ENCODE measurements around the gene SMIM45.
"Not testable (repeated sequence)": the region's sequence is repeated elsewhere in the genome, so short reads cannot be mapped to it uniquely, and the experiment has no call there.

Gene SMIM45

GRCh38 chr22:41935509-41935908 is 16.4 kb upstream of the SMIM45 start:
- H3K27me3 ChIP-seq (replicated peaks) = no peaks in the 10 kb centered on the region
- no peak overlapping the region for H3K27ac ChIP-seq
- no peaks in the 10 kb centered on the region for H3K9me3 ChIP-seq (replicated peaks)
- H3K4me3 ChIP-seq = no peak overlapping the region
- DNase-seq (ENCODE audit: low read depth in 1 of 2, low spot score in 2 of 2) = no peak
- no peaks in the 10 kb centered on the region for H3K4me1 ChIP-seq (replicated peaks)
- peaks cover 73% of the 10 kb centered on the region for H3K36me3 ChIP-seq

GRCh38 chr22:41936894-41937169 is 15.1 kb upstream of the SMIM45 start:
- Histone ChIP-seq H3K27me3 (replicated peaks) (no peaks in the 10 kb centered on the region), H3K4me3 (no peak overlapping the region), H3K4me1 (replicated peaks) (no peaks in the 10 kb centered on the region), H3K36me3 (peaks cover 83% of the 10 kb centered on the region), H3K9me3 (replicated peaks) (no peaks in the 10 kb centered on the region), H3K27ac (no peak overlapping the region)
- no peak for DNase-seq (ENCODE audit: low read depth in 1 of 2, low spot score in 2 of 2)

DNA sequence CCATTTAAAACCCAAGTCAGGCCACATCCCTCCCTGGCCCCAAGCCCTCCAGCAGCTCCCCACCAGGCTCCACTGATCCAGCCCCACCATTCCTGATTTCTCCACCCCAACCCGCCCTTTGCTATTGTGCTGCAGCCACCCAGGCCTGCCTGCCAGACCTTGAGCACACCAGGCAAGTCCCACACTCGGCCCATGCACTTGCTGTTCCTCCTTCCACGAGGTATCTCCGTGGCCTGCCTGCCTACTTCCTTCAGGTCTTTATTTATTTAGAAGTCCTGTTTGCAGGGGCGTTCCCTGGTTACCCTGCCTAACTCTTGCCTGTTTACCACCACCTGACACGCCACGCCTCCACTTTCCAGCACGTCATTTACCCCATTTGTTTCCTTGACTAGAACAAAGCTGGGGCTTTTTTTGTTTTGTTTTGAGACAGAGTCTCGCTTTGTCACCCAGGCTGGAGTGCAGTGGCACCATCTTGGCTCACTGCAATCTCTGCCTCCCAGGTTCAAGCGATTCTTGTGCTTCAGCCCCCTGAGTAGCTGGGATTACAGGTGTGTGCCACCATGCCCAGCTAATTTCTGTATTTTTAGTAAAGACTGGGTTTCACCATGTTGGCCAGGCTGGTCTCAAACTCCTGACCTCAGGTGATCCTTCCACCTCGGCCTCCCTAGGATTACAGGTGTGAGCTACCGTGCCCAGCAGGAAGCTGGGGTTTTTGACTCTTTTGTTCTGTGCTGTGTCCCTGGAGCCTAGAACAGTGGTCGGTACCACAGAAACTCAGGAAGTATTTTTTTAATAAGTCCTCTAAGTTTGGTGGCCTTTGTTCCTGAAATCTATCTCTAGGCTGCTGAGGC is 11.7 kb upstream of the SMIM45 start:
- Histone ChIP-seq H3K27me3 (replicated peaks) (no peaks in the 10 kb centered on the region), H3K4me3 (no peak overlapping the region), H3K36me3 (peaks cover 88% of the 10 kb centered on the region), H3K4me1 (replicated peaks) (peaks cover 7% of the 10 kb centered on the region; the same call in 1 of the 2 replicates), H3K27ac (no peak overlapping the region), H3K9me3 (replicated peaks) (no peaks in the 10 kb centered on the region)
- no peak for DNase-seq (ENCODE audit: low read depth in 1 of 2, low spot score in 2 of 2)

GRCh38 chr22:41940832-41941765 is 10.9 kb upstream of the SMIM45 start:
- DNase-seq (ENCODE audit: low read depth in 1 of 2, low spot score in 2 of 2) = peak; percentile 61 to 75
- H3K27ac ChIP-seq = no peak overlapping the region

GRCh38 chr22:41943661-41944209 is 8.2 kb upstream of the SMIM45 start:
- no peaks in the 10 kb centered on the region for H3K27me3 ChIP-seq (replicated peaks)
- no peaks in the 10 kb centered on the region for H3K9me3 ChIP-seq (replicated peaks)
- peaks cover 24% of the 10 kb centered on the region for H3K4me1 ChIP-seq (replicated peaks)
- H3K27ac ChIP-seq = no peak overlapping the region
- DNase-seq (ENCODE audit: low read depth in 1 of 2, low spot score in 2 of 2) = no peak
- H3K4me3 ChIP-seq = no peak overlapping the region
- H3K36me3 ChIP-seq = peaks cover 72% of the 10 kb centered on the region

More at GRCh38 chr22:41940832-41941765, 10.9 kb upstream of the SMIM45 start:
- peaks cover 15% of the 10 kb centered on the region for H3K4me1 ChIP-seq (replicated peaks)
- H3K9me3 ChIP-seq (replicated peaks) = no peaks in the 10 kb centered on the region
- no peak overlapping the region for H3K4me3 ChIP-seq
- H3K36me3 ChIP-seq = peaks cover 93% of the 10 kb centered on the region
- no peaks in the 10 kb centered on the region for H3K27me3 ChIP-seq (replicated peaks)

DNA sequence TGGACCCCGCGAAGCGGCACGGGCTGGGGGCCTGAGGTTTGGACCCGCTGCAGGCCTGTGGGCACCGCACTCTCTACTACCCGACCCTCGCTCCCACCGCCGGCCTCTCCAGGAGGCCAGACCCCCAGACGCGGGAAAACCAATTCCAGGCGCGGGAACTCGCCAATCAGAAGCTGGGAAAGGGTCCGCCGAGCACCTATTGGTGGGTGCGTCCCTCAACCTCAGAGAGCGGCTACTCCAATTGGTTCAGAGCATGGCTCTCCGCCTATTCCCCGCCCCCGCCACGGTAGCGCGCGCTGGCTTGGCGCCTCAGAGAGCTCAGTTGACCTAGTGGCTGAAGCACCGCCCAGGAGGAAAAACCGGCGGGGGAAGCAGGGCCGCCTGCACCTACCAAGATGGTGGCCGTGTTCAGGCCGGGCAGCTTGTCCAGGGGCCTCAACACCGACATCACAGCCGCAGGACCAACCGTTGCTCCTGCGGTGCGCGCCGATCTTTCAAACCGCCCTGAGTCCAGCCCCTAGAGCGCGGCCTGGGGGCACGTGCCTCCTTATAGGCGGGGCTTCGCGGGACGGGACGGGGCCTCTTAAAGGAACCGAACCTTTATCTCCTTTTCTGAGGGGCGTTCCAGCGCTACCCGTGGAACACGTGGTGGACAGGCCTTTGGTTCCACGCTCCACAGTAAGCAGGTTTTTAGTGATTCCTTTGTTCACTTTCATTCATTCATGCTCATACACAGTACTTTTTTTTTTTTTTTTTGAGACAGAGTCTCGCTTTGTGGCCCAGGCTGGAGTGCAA is 5.1 kb upstream of the SMIM45 start, which contains the start of gene CENPM:
Gene CENPM, minus strand, starts transcription at position 524 of the 795 bp plus-strand sequence. Its CDS starts 76 bp downstream, at position 448.
- peaks cover 24% of the 10 kb centered on the region for H3K4me1 ChIP-seq (replicated peaks)
- peak within 1 kb of the TSS; percentile 87 for H3K27ac ChIP-seq
- H3K27me3 ChIP-seq (replicated peaks) = no peaks in the 10 kb centered on the region
- peak; percentile 97 to 98 for DNase-seq (ENCODE audit: low read depth in 1 of 2, low spot score in 2 of 2)
- H3K4me3 ChIP-seq = peak within 1 kb of the TSS; percentile 62
- H3K9me3 ChIP-seq (replicated peaks) = no peaks in the 10 kb centered on the region
- H3K36me3 ChIP-seq = peaks cover 43% of the 10 kb centered on the region

DNA sequence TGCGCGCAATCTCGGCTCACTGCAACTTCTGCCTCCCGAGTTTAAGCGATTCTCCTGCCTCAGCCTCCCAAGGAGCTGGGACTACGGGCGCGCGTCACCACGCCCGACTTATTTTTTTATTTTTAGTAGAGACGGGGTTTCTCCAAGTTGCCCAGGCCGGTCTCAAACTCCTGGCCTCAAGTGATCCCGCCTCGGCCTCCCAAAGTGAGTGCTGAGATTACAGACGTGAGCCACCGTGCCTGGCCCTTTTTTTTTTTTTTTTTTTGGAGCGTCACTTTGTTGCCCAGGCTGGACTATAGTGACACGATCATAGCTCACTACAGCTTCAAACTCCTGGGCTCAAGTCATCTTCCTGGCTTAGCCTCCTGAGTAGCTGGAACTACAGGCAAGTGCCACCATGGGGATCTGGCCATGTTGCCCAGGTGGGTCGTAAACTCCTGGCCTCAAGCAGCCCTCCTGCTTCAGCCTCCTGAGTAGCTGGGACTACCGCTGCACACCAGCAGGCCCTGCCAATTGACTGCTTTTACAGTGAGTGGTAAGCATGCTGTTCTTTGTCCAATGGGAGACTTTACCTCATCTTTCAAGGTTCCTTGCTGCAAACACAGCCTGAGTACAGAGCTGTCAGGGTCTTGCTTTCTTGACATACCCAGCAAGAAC is 4.4 kb upstream of the SMIM45 start:
- no peaks in the 10 kb centered on the region for H3K27me3 ChIP-seq (replicated peaks)
- peak overlapping the region; percentile 62 for H3K4me3 ChIP-seq
- H3K9me3 ChIP-seq (replicated peaks) = no peaks in the 10 kb centered on the region
- H3K27ac ChIP-seq = no peak overlapping the region
- peaks cover 38% of the 10 kb centered on the region for H3K36me3 ChIP-seq
- DNase-seq (ENCODE audit: low read depth in 1 of 2, low spot score in 2 of 2) = no peak
- H3K4me1 ChIP-seq (replicated peaks) = peaks cover 24% of the 10 kb centered on the region

DNA sequence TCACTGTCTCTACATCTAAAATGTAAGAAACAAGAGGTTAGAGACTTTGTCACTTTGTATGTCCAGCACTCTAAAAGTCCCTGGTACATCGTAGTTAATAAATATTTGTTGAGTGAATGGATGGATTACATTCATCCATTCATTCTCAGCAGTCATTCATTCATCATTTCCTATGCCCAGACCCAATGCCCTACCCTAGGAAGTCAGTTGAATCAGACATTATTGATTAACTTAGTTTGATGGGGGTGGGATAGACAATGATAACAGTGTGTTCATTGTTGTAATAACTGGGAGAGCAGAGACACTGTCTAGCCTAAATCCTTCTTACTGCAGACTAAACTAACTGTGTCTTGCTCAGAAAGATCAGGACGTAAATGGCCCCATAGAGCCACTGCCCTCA is 3.8 kb upstream of the SMIM45 start:
- DNase-seq (ENCODE audit: low read depth in 1 of 2, low spot score in 2 of 2) = no peak
- Histone ChIP-seq H3K4me3 (no peak overlapping the region), H3K4me1 (replicated peaks) (peaks cover 24% of the 10 kb centered on the region), H3K27me3 (replicated peaks) (no peaks in the 10 kb centered on the region), H3K9me3 (replicated peaks) (no peaks in the 10 kb centered on the region), H3K27ac (no peak overlapping the region), H3K36me3 (peaks cover 33% of the 10 kb centered on the region)

DNA sequence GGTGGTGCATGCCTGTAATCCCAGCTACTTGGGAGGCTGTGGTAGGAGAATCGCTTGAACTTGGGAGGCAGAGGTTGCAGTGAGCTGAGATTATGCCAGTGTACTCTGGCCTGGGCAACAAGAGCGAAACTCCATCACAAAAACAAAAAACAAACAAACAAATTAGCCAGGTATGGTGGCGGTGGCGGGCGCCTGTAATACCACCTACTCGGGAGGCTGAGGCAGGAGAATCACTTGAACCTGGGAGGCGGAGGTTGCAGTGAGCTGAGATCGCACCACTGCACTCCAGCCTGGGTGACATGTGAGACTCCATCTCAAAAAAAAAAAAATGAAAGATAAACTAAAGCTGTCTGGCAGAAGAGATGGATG is 3.0 kb upstream of the SMIM45 start:
- Histone ChIP-seq H3K4me1 (replicated peaks) (peaks cover 18% of the 10 kb centered on the region), H3K36me3 (peaks cover 25% of the 10 kb centered on the region)
- not testable (repeated sequence) for DNase-seq (ENCODE audit: low read depth in 1 of 2, low spot score in 2 of 2); H3K4me3 ChIP-seq; H3K27me3 ChIP-seq (replicated peaks); H3K27ac ChIP-seq; H3K9me3 ChIP-seq (replicated peaks)

GRCh38 chr22:41949297-41949965 is 2.5 kb upstream of the SMIM45 start:
- no peaks in the 10 kb centered on the region for H3K27me3 ChIP-seq (replicated peaks)
- no peak overlapping the region for H3K4me3 ChIP-seq
- H3K9me3 ChIP-seq (replicated peaks) = no peaks in the 10 kb centered on the region
- no peak for DNase-seq (ENCODE audit: low read depth in 1 of 2, low spot score in 2 of 2)
- no peak overlapping the region for H3K27ac ChIP-seq
- peaks cover 20% of the 10 kb centered on the region for H3K36me3 ChIP-seq
- H3K4me1 ChIP-seq (replicated peaks) = peaks cover 16% of the 10 kb centered on the region

DNA sequence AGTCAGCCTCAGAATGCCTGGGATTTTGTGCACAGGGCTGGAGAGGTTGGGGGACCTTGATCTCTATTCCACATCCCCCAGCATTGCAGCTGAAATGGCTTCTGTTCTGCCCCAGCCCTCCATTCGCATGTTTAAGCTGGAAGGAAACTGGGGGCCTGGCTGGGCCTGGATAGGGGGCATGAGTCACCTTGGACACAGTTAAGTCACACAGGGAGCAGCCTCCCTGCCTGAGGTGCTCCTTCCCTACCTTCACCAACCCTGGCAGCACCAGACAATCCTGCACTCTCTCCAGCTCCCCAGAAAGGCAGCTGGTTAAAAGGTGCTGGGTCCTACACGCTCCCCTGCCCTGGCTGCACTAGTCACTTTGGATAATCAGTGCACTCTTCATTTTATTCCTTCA is 763 bp downstream of the SMIM45 start:
- H3K36me3 ChIP-seq = no peaks in the 10 kb centered on the region
- H3K4me1 ChIP-seq (replicated peaks) = no peaks in the 10 kb centered on the region
- H3K27ac ChIP-seq = no peak overlapping the region
- H3K9me3 ChIP-seq (replicated peaks) = no peaks in the 10 kb centered on the region
- no peak overlapping the region for H3K4me3 ChIP-seq
- H3K27me3 ChIP-seq (replicated peaks) = no peaks in the 10 kb centered on the region
- no peak for DNase-seq (ENCODE audit: low read depth in 1 of 2, low spot score in 2 of 2)

DNA sequence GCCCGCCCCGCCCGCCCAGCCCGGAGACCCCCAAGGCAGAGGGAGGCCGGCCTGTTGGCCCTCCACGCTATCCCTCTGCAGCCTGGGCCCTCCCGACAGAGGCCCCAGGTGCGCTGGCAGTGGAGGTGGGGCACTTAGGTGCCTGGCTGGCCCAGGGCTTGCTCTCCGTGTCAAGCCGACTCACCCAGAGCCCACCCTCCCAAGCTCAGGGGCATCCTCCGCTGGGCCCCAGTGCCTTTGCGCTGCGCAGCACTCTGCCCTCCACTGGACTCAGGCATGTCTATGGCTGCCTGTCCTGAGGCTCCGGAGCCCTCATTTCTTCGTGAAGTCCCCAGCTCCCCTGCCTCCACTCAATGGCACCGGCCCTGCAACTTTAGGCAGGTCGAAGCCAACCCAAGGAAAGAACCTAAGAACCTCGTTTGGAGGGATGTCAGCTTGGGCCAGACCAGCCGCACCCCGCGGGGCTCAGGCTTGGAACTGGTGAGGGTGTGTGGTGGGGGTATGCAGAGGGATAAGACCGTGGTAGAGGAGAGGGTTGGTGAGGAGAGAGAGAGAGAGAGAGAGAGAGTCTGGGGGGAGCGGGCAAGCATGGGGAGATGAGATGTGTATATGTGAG is 6.1 kb downstream of the SMIM45 start:
- Histone ChIP-seq H3K27ac (no peak overlapping the region), H3K27me3 (replicated peaks) (no peaks in the 10 kb centered on the region), H3K9me3 (replicated peaks) (no peaks in the 10 kb centered on the region), H3K36me3 (no peaks in the 10 kb centered on the region), H3K4me1 (replicated peaks) (no peaks in the 10 kb centered on the region), H3K4me3 (no peak overlapping the region)
- DNase-seq (ENCODE audit: low read depth in 1 of 2, low spot score in 2 of 2) = no peak
